ENCODE results near the gene TJP1.

Gene TJP1

DNA sequence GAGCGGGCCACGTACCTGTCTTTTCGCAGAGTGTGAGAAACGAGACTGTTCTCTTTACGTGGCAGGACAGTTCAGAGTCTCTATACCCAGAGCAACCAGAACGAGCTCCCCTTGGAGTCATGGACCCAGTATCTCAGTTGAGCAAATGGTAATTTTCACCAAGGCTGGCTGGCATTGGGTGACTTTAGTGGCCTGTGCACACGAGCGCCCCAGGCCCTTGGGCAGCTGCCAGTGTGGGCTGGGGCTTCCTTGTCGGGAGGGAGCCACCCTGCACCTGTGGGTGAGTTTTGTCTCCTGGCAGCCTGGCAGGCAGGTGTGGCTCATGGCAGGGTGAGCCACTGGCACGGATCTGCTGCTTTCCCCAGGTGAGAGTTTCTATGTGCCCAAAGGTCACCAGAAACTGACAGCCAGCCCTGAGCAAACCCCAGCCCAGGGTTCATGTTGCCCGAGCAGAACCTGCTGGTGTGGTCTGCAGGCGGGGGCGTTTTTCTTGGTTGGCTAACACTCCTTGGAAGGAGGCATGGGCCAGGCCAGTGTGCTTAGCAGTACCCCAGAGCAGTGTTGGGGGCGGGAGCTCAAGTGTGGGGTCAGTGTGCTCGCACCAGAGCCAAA is 135.0 kb downstream of the TJP1 start:
- DNase-seq (ENCODE audit: low spot score): peak; percentile 74

DNA sequence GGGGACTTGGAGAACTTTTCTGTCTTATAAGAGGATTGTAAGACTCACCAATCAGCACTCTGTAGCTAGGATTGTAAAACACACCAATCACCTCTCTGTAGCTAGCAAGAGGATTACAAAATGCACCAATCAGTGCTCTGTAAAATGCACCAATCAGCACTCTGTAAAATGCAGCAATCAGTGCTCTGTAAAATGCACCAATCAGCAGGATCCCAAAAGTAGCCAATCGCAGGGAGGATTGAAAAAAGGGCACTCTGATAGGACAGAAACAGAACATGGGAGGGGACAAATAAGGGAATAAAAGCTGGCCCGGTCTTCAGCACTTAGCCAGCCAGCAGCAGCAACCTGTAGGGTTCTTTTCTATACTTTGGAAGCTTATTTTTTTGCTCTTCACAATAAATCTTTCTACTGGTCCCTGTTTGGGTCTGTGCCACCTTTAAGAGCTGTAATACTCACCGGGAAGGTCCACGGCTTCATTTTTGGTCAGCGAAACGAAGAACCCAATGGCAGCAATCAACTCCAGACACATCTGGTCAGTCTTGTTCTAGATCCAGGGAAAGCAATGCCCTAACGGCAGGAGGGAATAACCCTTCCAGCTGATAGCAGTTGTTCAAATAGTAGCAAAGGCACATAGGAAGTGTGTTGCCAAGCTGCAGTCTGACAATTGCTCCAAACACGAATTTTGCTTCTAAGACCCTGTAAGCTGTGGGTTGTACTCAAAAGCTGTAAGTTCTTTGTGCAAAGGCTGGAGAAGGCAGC is 135.6 kb downstream of the TJP1 start:
- H3K4me1 ChIP-seq (ENCODE audit: insufficient read depth, poor library complexity, severe bottlenecking): peaks cover 29% of the 10 kb centered on the region
- no peak for TF ChIP-seq CTCF (IDR thresholded peaks at IDR 0.05; ENCODE audit: poor library complexity, severe bottlenecking)
- ATAC-seq (ENCODE audit: low read depth): no peak
- no peaks in the 10 kb centered on the region for H3K9me3 ChIP-seq (ENCODE audit: severe bottlenecking)
- H3K27me3 ChIP-seq (ENCODE audit: insufficient read depth, poor library complexity, severe bottlenecking): no peaks in the 10 kb centered on the region
- peak overlapping the region; percentile 59 for H3K27ac ChIP-seq (ENCODE audit: poor library complexity, severe bottlenecking)
- no peaks in the 10 kb centered on the region for H3K36me3 ChIP-seq (ENCODE audit: low read depth)
- no peak for DNase-seq (ENCODE audit: low spot score)
- no peak overlapping the region for H3K4me3 ChIP-seq (ENCODE audit: severe bottlenecking)

More for the DNA sequence above, 135.0 kb downstream of the TJP1 start:
- Histone ChIP-seq H3K27ac (ENCODE audit: poor library complexity, severe bottlenecking) (no peak overlapping the region), H3K9me3 (ENCODE audit: severe bottlenecking) (no peaks in the 10 kb centered on the region), H3K4me3 (ENCODE audit: severe bottlenecking) (no peak overlapping the region), H3K4me1 (ENCODE audit: insufficient read depth, poor library complexity, severe bottlenecking) (peaks cover 29% of the 10 kb centered on the region), H3K36me3 (ENCODE audit: low read depth) (no peaks in the 10 kb centered on the region), H3K27me3 (ENCODE audit: insufficient read depth, poor library complexity, severe bottlenecking) (no peaks in the 10 kb centered on the region)
- no peak for TF ChIP-seq CTCF (IDR thresholded peaks at IDR 0.05; ENCODE audit: poor library complexity, severe bottlenecking)
- ATAC-seq (ENCODE audit: low read depth): no peak

DNA sequence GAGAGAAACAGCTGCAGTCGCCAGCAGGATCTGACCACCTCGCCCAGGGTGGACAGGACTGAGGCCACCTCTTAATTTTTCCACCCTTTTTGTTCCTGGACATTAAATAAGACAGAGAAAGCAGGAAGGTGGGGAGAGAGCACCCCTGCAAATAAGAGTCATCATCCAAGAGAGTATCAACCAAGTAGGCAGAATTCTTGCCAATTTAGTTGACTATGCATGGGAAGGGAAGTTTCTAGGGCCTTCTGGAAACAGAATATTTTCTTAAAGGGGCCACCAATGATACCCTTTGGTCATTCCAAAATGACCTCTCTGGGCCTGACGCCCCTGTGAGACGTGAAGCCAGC is 136.2 kb downstream of the TJP1 start:
- peaks cover 23% of the 10 kb centered on the region for H3K4me1 ChIP-seq (ENCODE audit: insufficient read depth, poor library complexity, severe bottlenecking)
- no peaks in the 10 kb centered on the region for H3K36me3 ChIP-seq (ENCODE audit: low read depth)
- peak overlapping the region; percentile 59 for H3K27ac ChIP-seq (ENCODE audit: poor library complexity, severe bottlenecking)
- no peak for TF ChIP-seq CTCF (IDR thresholded peaks at IDR 0.05; ENCODE audit: poor library complexity, severe bottlenecking)
- H3K27me3 ChIP-seq (ENCODE audit: insufficient read depth, poor library complexity, severe bottlenecking): no peaks in the 10 kb centered on the region
- peak; percentile 4; the same call in 1 of the 3 replicates for ATAC-seq (ENCODE audit: low read depth)
- H3K9me3 ChIP-seq (ENCODE audit: severe bottlenecking): no peaks in the 10 kb centered on the region
- H3K4me3 ChIP-seq (ENCODE audit: severe bottlenecking): no peak overlapping the region
- DNase-seq (ENCODE audit: low spot score): no peak

- Histone ChIP-seq H3K36me3 (ENCODE audit: low read depth) (no peaks in the 10 kb centered on the region), H3K27ac (ENCODE audit: poor library complexity, severe bottlenecking) (peak overlapping the region; percentile 59), H3K27me3 (ENCODE audit: insufficient read depth, poor library complexity, severe bottlenecking) (no peaks in the 10 kb centered on the region), H3K9me3 (ENCODE audit: severe bottlenecking) (no peaks in the 10 kb centered on the region), H3K4me1 (ENCODE audit: insufficient read depth, poor library complexity, severe bottlenecking) (peaks cover 18% of the 10 kb centered on the region), H3K4me3 (ENCODE audit: severe bottlenecking) (no peak overlapping the region)
- peak; percentile 63 for DNase-seq (ENCODE audit: low spot score)
- ATAC-seq (ENCODE audit: low read depth): peak; percentile 78
- TF ChIP-seq CTCF (IDR thresholded peaks at IDR 0.05; ENCODE audit: poor library complexity, severe bottlenecking): no peak
Observed at GRCh38 chr15:29685156-29686078, 136.9 kb downstream of the TJP1 start.
